ENCODE measurements around the gene GPD1.
A peak's percentile ranks its signal among the peaks of the same experiment; 100 is the strongest.
"Not testable (repeated sequence)": the region's sequence is repeated elsewhere in the genome, so short reads cannot be mapped to it uniquely, and the experiment has no call there.

GPD1 gene

GRCh38 chr12:50073206-50073605 is 30.6 kb upstream of the GPD1 start:
- DNase-seq (ENCODE audit: low read depth in 2 of 2, low spot score in 1 of 2): no peak

GRCh38 chr12:50073712-50074111 is 30.1 kb upstream of the GPD1 start:
- DNase-seq (ENCODE audit: low read depth in 2 of 2, low spot score in 1 of 2): no peak

- peak; percentile 58 to 62 for DNase-seq (ENCODE audit: low read depth in 2 of 2, low spot score in 1 of 2)
These were observed 28.6 kb upstream of the GPD1 start for GRCh38 chr12:50074936-50075807.

GRCh38 chr12:50075808-50076170 is 28.0 kb upstream of the GPD1 start:
- no peak for DNase-seq (ENCODE audit: low read depth in 2 of 2, low spot score in 1 of 2)

- DNase-seq (ENCODE audit: low read depth in 2 of 2, low spot score in 1 of 2): no peak
These were observed 26.7 kb upstream of the GPD1 start for GRCh38 chr12:50077099-50077498.

- no peak for DNase-seq (ENCODE audit: low read depth in 2 of 2, low spot score in 1 of 2)
These were observed 25.5 kb upstream of the GPD1 start for GRCh38 chr12:50078281-50078680.

- no peak for DNase-seq (ENCODE audit: low read depth in 2 of 2, low spot score in 1 of 2)
These were observed 24.0 kb upstream of the GPD1 start for GRCh38 chr12:50079771-50080170.

GRCh38 chr12:50081096-50081808 is 22.6 kb upstream of the GPD1 start:
- DNase-seq (ENCODE audit: low read depth in 2 of 2, low spot score in 1 of 2): no peak

- no peak for DNase-seq (ENCODE audit: low read depth in 2 of 2, low spot score in 1 of 2)
These were observed 21.2 kb upstream of the GPD1 start for GRCh38 chr12:50082644-50083043.

GRCh38 chr12:50083301-50083700 is 20.5 kb upstream of the GPD1 start:
- no peak for DNase-seq (ENCODE audit: low read depth in 2 of 2, low spot score in 1 of 2)

- not testable (repeated sequence) for DNase-seq (ENCODE audit: low read depth in 2 of 2, low spot score in 1 of 2)
These were observed 19.4 kb upstream of the GPD1 start for GRCh38 chr12:50084409-50084774.

GRCh38 chr12:50084775-50085614 is 18.8 kb upstream of the GPD1 start, which contains the start of gene SMARCD1:
SMARCD1 (plus strand) TSS chr12:50085342; CDS start chr12:50085370, 28 bp downstream.
- DNase-seq (ENCODE audit: low read depth in 2 of 2, low spot score in 1 of 2): peak; percentile 64 to 80

GRCh38 chr12:50085615-50086072 is 18.2 kb upstream of the GPD1 start:
- DNase-seq (ENCODE audit: low read depth in 2 of 2, low spot score in 1 of 2): peak in 1 of 2 donors; percentile 34

GRCh38 chr12:50086148-50086547 is 17.7 kb upstream of the GPD1 start:
- DNase-seq (ENCODE audit: low read depth in 2 of 2, low spot score in 1 of 2): no peak

GRCh38 chr12:50087151-50087550 is 16.7 kb upstream of the GPD1 start:
- DNase-seq (ENCODE audit: low read depth in 2 of 2, low spot score in 1 of 2): no peak

GRCh38 chr12:50087995-50088394 is 15.8 kb upstream of the GPD1 start:
- no peak for DNase-seq (ENCODE audit: low read depth in 2 of 2, low spot score in 1 of 2)

- DNase-seq (ENCODE audit: low read depth in 2 of 2, low spot score in 1 of 2): peak in 1 of 2 donors; percentile 36
These were observed 15.1 kb upstream of the GPD1 start for GRCh38 chr12:50088577-50089335.

- DNase-seq (ENCODE audit: low read depth in 2 of 2, low spot score in 1 of 2): no peak
These were observed 14.1 kb upstream of the GPD1 start for GRCh38 chr12:50089730-50090129.

GRCh38 chr12:50090391-50090790 is 13.4 kb upstream of the GPD1 start:
- no peak for DNase-seq (ENCODE audit: low read depth in 2 of 2, low spot score in 1 of 2)

- DNase-seq (ENCODE audit: low read depth in 2 of 2, low spot score in 1 of 2): no peak
These were observed 5.9 kb upstream of the GPD1 start for GRCh38 chr12:50097952-50098351.
